GM23338 (cell line): ENCODE results near the gene TWIST2. TPM values are rescaled to one million over a fixed set of nuclear protein-coding genes. Genes with fewer than 3 reads are reported as not detected.

Experiments
- ATAC-seq: fragments of 200-7000 bp; cut with Tn5 transposase; 3 replicates; pipeline ENCODE4 v1.9.1; 2020
- DNase-seq: peaks from one replicate; pipeline ENCODE4 v3.0.0-alpha.2; 2015; ENCODE audit warnings: low spot score
- H2AFZ ChIP-seq: fragments of 200-600 bp; sonication (generic); 2 replicates; pipeline ENCODE4 v1.8.0; 2016; ENCODE audit warnings: antibody characterized with exemption, mild to moderate bottlenecking, moderate library complexity
- H3F3A ChIP-seq: fragments of 200-600 bp; sonication (generic); replicated peaks from 2 replicates; pipeline ENCODE4 v1.8.0; 2017; ENCODE audit warnings: antibody characterized with exemption, mixed run types, low read depth
- H3K27ac ChIP-seq: fragments of 200-600 bp; sonication (generic); 2 replicates; pipeline ENCODE4 v1.6.1; 2016; ENCODE audit warnings: low read depth
- H3K27me3 ChIP-seq: fragments of 200-600 bp; sonication (generic); 2 replicates; pipeline ENCODE4 v1.8.0; 2016; ENCODE audit warnings: mild to moderate bottlenecking, mixed run types, moderate library complexity; ENCODE audit not compliant: insufficient read depth
- H3K36me3 ChIP-seq: fragments of 200-600 bp; sonication (generic); 2 replicates; pipeline ENCODE4 v1.8.0; 2016; ENCODE audit warnings: mild to moderate bottlenecking; ENCODE audit not compliant: insufficient read depth
- H3K4me1 ChIP-seq: fragments of 200-600 bp; sonication (generic); 2 replicates; pipeline ENCODE4 v1.8.0; 2016; ENCODE audit warnings: mild to moderate bottlenecking, moderate library complexity; ENCODE audit not compliant: insufficient read depth
- H3K4me2 ChIP-seq: fragments of 200-600 bp; sonication (generic); 2 replicates; pipeline ENCODE4 v1.7.1; 2017; ENCODE audit warnings: mixed run types
- H3K4me3 ChIP-seq: fragments of 200-600 bp; sonication (generic); 2 replicates; pipeline ENCODE4 v1.6.1; 2016; ENCODE audit warnings: mixed run types
- H3K79me2 ChIP-seq: fragments of 200-600 bp; sonication (generic); replicated peaks from 2 replicates; pipeline ENCODE4 v1.8.0; 2017; ENCODE audit warnings: mild to moderate bottlenecking; ENCODE audit not compliant: insufficient read depth
- H3K9me2 ChIP-seq: fragments of 200-600 bp; sonication (generic); 2 replicates; pipeline ENCODE4 v1.8.0; 2017; ENCODE audit not compliant: insufficient read depth
- H4K20me1 ChIP-seq: fragments of 200-600 bp; sonication (generic); replicated peaks from 2 replicates; pipeline ENCODE4 v1.8.0; 2017; ENCODE audit warnings: mild to moderate bottlenecking; ENCODE audit not compliant: insufficient read depth
- H3K27ac Mint-ChIP-seq: 2 replicates; pipeline ENCODE4 v1.8.0; 2020; ENCODE audit warnings: inconsistent platforms, mild to moderate bottlenecking, moderate library complexity, mixed read lengths
- H3K27me3 Mint-ChIP-seq: 3 replicates; pipeline ENCODE4 v1.8.0; 2022; ENCODE audit warnings: low read depth, mild to moderate bottlenecking, moderate library complexity, mixed read lengths, inconsistent platforms; ENCODE audit not compliant: insufficient read depth, poor library complexity
- H3K36me3 Mint-ChIP-seq: 3 replicates; pipeline ENCODE4 v1.8.0; 2021; ENCODE audit warnings: low read depth, mild to moderate bottlenecking, inconsistent platforms, moderate library complexity, mixed read lengths
- H3K4me1 Mint-ChIP-seq: 3 replicates; pipeline ENCODE4 v1.8.0; 2020; ENCODE audit warnings: mild to moderate bottlenecking, inconsistent platforms, mixed read lengths
- H3K4me3 Mint-ChIP-seq: 3 replicates; pipeline ENCODE4 v1.8.0; 2021; ENCODE audit warnings: moderate library complexity, mild to moderate bottlenecking, inconsistent platforms, mixed read lengths
- H3K9me3 Mint-ChIP-seq: 3 replicates; pipeline ENCODE4 v1.8.0; 2020; ENCODE audit warnings: moderate library complexity, mild to moderate bottlenecking, inconsistent platforms, mixed read lengths
- CTCF ChIP-seq, 2 experiments: fragments of 200-600 bp in 1 of 2; sonication (generic) in 1 of 2; conservative IDR thresholded peaks; 2 replicates each; pipeline versions ENCODE4 v1.5.1 to v1.6.1; 2016 to 2017; ENCODE audit warnings: antibody characterized with exemption in 2 of 2, low read depth in 2 of 2, mild to moderate bottlenecking in 2 of 2, moderate library complexity in 1 of 2
- EZH2phosphoT487 ChIP-seq: fragments of 200-600 bp; sonication (generic); IDR thresholded peaks from one replicate; pipeline ENCODE4 v1.8.1; 2018; ENCODE audit warnings: antibody characterized with exemption; ENCODE audit not compliant: unreplicated experiment
- JUNB ChIP-seq: IDR thresholded peaks from one replicate; pipeline ENCODE4 v1.6.1; 2016; ENCODE audit warnings: antibody characterized with exemption; ENCODE audit not compliant: unreplicated experiment
- ZNF462 ChIP-seq: fragments of 250-450 bp; sonication (Bioruptor Pico); IDR thresholded peaks from 2 replicates; pipeline ENCODE4 v1.5.0; 2020; ENCODE audit warnings: mild to moderate bottlenecking, moderate library complexity
- polyA plus RNA-seq: library from polyadenylated mRNA; unstranded; fragments of >200 nt; fragmentation: Nextera tagmentation; extraction: Ambion mirVana; gene quantifications from 2 replicates; pipeline ENCODE4 v1.2.1, GENCODE V29; 2016
- total RNA-seq: library from RNA; depleted of rRNA; stranded (reverse); fragments of >200 nt; shearing (Covaris generic); gene quantifications from 2 replicates; pipeline ENCODE4 v1.2.3, GENCODE V29; 2014

The TWIST2 gene
- total and polyA plus RNA-seq, 2 experiments from 2014 or later: 7.0 to 12.5 TPM

- TF ChIP-seq ZNF462 (CRISPR knock-in tag) (no peak), EZH2phosphoT487 (no peak), CTCF (conservative IDR thresholded peaks at IDR 0.05; ENCODE audit: low read depth in 2 of 2) (no peak)
Observed at GRCh38 chr2:238843476-238843875, 4.4 kb upstream of the TWIST2 start (continued).

GRCh38 chr2:238845583-238846377 lies 2.1 kb upstream of the TWIST2 start:
- ATAC-seq: no peak
- Mint-ChIP-seq H3K4me1 (peaks cover 10% of the 10 kb centered on the region), H3K4me3 (peak overlapping the region; percentile 61)

More at GRCh38 chr2:238845583-238846377, 2.1 kb upstream of the TWIST2 start:
- H3K9me3 Mint-ChIP-seq: no peaks in the 10 kb centered on the region
- H3F3A ChIP-seq: no peaks in the 10 kb centered on the region
- peaks cover 19% of the 10 kb centered on the region for H4K20me1 ChIP-seq
- H3K36me3 ChIP-seq: no peaks in the 10 kb centered on the region
- peak overlapping the region; percentile 66 for H3K4me3 ChIP-seq
- H3K79me2 ChIP-seq: peaks cover 4% of the 10 kb centered on the region; the same call in 1 of the 2 replicates
- no peaks in the 10 kb centered on the region; the same call in 2 of the 3 replicates for H3K36me3 Mint-ChIP-seq
- peak overlapping the region; percentile 89 for H3K4me2 ChIP-seq
- H3K27me3 Mint-ChIP-seq: peaks cover 60% of the 10 kb centered on the region
- peaks cover 78% of the 10 kb centered on the region for H3K27me3 ChIP-seq
- H3K9me2 ChIP-seq: no peaks in the 10 kb centered on the region
- H3K4me1 ChIP-seq: peaks cover 11% of the 10 kb centered on the region
- DNase-seq: peak; percentile 21
- no peak overlapping the region for H3K27ac Mint-ChIP-seq
- no peak for TF ChIP-seq JUNB
- peak; percentile 9 for TF ChIP-seq EZH2phosphoT487
- peak overlapping the region; percentile 96; the same call in 1 of the 2 replicates for H2AFZ ChIP-seq
- no peak overlapping the region for H3K27ac ChIP-seq
